22Rv1 (cell line): ENCODE measurements around the gene ITGAV.

Source experiments
- H3K27ac ChIP-seq: fragments of 450-650 bp; 2 replicates; pipeline ENCODE4 v1.5.1; 2017
- CTCF ChIP-seq: fragments of 450-650 bp; IDR thresholded peaks from 2 replicates; pipeline ENCODE4 v1.5.1; 2017; ENCODE audit warnings: mild to moderate bottlenecking
- ZFX ChIP-seq: fragments of 450-650 bp; IDR thresholded peaks from 2 replicates; pipeline ENCODE4 v1.6.1; 2017; ENCODE audit warnings: antibody characterized with exemption, borderline replicate concordance

ITGAV gene

GRCh38 chr2:186554429-186554828 is 35.4 kb upstream of the ITGAV start:
- H3K27ac ChIP-seq = no peak overlapping the region
- TF ChIP-seq CTCF (no peak), ZFX (no peak)

- H3K27ac ChIP-seq = no peak overlapping the region
- TF ChIP-seq CTCF (no peak), ZFX (no peak)
Observed at GRCh38 chr2:186554850-186555671, 34.8 kb upstream of the ITGAV start.

GRCh38 chr2:186558512-186559276 is 31.2 kb upstream of the ITGAV start:
- no peak overlapping the region for H3K27ac ChIP-seq
- TF ChIP-seq CTCF = no peak
- TF ChIP-seq ZFX = no peak

- TF ChIP-seq ZFX = no peak
- TF ChIP-seq CTCF = no peak
- H3K27ac ChIP-seq = no peak overlapping the region
Observed at GRCh38 chr2:186559370-186559769, 30.5 kb upstream of the ITGAV start.

GRCh38 chr2:186559848-186560247 is 30.0 kb upstream of the ITGAV start:
- TF ChIP-seq ZFX = no peak
- TF ChIP-seq CTCF = no peak

GRCh38 chr2:186560254-186560653 is 29.6 kb upstream of the ITGAV start:
- no peak for TF ChIP-seq ZFX
- no peak for TF ChIP-seq CTCF
- no peak overlapping the region for H3K27ac ChIP-seq

More at GRCh38 chr2:186559848-186560247, 30.0 kb upstream of the ITGAV start:
- no peak overlapping the region for H3K27ac ChIP-seq
